ENCODE results near the gene GDNF. TPM values are rescaled to one million over a fixed set of nuclear protein-coding genes. Genes with fewer than 3 reads are reported as not detected.

Gene GDNF
- total and polyA plus RNA-seq, 4 donors = 0.09 to 0.25 TPM; not detected in 2

- no peak overlapping the region for H3K9ac ChIP-seq (ENCODE audit: low read depth in 1 of 2, low read length in 2 of 2)
- H3K27ac ChIP-seq (ENCODE audit: low read depth in 1 of 2, low read length in 2 of 2) = no peak overlapping the region
- DNase-seq (ENCODE audit: low spot score) = no peak
- H3K36me3 ChIP-seq (ENCODE audit: control insufficient read depth in 4 of 4, insufficient read depth in 3 of 4, low read depth in 1 of 4, low read length in 3 of 4) = no peaks in the 10 kb centered on the region
- no peaks in the 10 kb centered on the region for H3K4me1 ChIP-seq (ENCODE audit: control insufficient read depth in 4 of 4, insufficient read depth in 4 of 4, low read length in 3 of 4)
- H3K4me3 ChIP-seq (ENCODE audit: low read depth in 1 of 3, low read length in 3 of 3) = no peak overlapping the region
- no peak for TF ChIP-seq JUND (IDR thresholded peaks at IDR 0.05)
- TF ChIP-seq SP1 (IDR thresholded peaks at IDR 0.05) = no peak
- TF ChIP-seq, protein P1, sequence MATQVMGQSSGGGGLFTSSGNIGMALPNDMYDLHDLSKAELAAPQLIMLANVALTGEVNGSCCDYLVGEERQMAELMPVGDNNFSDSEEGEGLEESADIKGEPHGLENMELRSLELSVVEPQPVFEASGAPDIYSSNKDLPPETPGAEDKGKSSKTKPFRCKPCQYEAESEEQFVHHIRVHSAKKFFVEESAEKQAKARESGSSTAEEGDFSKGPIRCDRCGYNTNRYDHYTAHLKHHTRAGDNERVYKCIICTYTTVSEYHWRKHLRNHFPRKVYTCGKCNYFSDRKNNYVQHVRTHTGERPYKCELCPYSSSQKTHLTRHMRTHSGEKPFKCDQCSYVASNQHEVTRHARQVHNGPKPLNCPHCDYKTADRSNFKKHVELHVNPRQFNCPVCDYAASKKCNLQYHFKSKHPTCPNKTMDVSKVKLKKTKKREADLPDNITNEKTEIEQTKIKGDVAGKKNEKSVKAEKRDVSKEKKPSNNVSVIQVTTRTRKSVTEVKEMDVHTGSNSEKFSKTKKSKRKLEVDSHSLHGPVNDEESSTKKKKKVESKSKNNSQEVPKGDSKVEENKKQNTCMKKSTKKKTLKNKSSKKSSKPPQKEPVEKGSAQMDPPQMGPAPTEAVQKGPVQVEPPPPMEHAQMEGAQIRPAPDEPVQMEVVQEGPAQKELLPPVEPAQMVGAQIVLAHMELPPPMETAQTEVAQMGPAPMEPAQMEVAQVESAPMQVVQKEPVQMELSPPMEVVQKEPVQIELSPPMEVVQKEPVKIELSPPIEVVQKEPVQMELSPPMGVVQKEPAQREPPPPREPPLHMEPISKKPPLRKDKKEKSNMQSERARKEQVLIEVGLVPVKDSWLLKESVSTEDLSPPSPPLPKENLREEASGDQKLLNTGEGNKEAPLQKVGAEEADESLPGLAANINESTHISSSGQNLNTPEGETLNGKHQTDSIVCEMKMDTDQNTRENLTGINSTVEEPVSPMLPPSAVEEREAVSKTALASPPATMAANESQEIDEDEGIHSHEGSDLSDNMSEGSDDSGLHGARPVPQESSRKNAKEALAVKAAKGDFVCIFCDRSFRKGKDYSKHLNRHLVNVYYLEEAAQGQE (IDR thresholded peaks at IDR 0.05) = no peak
- no peak for TF ChIP-seq HNF4A (conservative IDR thresholded peaks at IDR 0.05)
- TF ChIP-seq GABPA (IDR thresholded peaks at IDR 0.05 in 1 of 2, conservative IDR thresholded peaks at IDR 0.05 in 1 of 2) = no peak
- TF ChIP-seq FOXA2 (IDR thresholded peaks at IDR 0.05) = no peak
- TF ChIP-seq EGR1 (IDR thresholded peaks at IDR 0.05; ENCODE audit: low read depth in 2 of 2) = no peak
- no peak for TF ChIP-seq HNF4G (IDR thresholded peaks at IDR 0.05)
- TF ChIP-seq, protein P2, sequence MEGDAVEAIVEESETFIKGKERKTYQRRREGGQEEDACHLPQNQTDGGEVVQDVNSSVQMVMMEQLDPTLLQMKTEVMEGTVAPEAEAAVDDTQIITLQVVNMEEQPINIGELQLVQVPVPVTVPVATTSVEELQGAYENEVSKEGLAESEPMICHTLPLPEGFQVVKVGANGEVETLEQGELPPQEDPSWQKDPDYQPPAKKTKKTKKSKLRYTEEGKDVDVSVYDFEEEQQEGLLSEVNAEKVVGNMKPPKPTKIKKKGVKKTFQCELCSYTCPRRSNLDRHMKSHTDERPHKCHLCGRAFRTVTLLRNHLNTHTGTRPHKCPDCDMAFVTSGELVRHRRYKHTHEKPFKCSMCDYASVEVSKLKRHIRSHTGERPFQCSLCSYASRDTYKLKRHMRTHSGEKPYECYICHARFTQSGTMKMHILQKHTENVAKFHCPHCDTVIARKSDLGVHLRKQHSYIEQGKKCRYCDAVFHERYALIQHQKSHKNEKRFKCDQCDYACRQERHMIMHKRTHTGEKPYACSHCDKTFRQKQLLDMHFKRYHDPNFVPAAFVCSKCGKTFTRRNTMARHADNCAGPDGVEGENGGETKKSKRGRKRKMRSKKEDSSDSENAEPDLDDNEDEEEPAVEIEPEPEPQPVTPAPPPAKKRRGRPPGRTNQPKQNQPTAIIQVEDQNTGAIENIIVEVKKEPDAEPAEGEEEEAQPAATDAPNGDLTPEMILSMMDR (IDR thresholded peaks at IDR 0.05; ENCODE audit: low read depth, low read length, missing input control) = no peak
- no peak for TF ChIP-seq MAX (IDR thresholded peaks at IDR 0.05)
- TF ChIP-seq ATF3 (IDR thresholded peaks at IDR 0.05) = no peak
- no peak for TF ChIP-seq YY1 (IDR thresholded peaks at IDR 0.05)
- TF ChIP-seq RAD21 (IDR thresholded peaks at IDR 0.05) = no peak
- no peak for TF ChIP-seq RXRA (IDR thresholded peaks at IDR 0.05)
- TF ChIP-seq, protein P3, sequence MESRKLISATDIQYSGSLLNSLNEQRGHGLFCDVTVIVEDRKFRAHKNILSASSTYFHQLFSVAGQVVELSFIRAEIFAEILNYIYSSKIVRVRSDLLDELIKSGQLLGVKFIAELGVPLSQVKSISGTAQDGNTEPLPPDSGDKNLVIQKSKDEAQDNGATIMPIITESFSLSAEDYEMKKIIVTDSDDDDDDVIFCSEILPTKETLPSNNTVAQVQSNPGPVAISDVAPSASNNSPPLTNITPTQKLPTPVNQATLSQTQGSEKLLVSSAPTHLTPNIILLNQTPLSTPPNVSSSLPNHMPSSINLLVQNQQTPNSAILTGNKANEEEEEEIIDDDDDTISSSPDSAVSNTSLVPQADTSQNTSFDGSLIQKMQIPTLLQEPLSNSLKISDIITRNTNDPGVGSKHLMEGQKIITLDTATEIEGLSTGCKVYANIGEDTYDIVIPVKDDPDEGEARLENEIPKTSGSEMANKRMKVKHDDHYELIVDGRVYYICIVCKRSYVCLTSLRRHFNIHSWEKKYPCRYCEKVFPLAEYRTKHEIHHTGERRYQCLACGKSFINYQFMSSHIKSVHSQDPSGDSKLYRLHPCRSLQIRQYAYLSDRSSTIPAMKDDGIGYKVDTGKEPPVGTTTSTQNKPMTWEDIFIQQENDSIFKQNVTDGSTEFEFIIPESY (IDR thresholded peaks at IDR 0.05) = no peak
- H3K27me3 ChIP-seq (ENCODE audit: control insufficient read depth in 4 of 4, insufficient read depth in 4 of 4, low read length in 3 of 4) = no peaks in the 10 kb centered on the region
- peaks cover 0 to 3% (median 2%) of the 10 kb centered on the region in 4 donors for H3K9me3 ChIP-seq (ENCODE audit: control insufficient read depth in 4 of 4, low read length in 3 of 4)
- WGBS = 87% methylated on average over 2 of the region's 2 CpGs
Measured at GRCh38 chr5:37791321-37791720, 48.5 kb downstream of the GDNF start.

- H3K4me3 ChIP-seq (ENCODE audit: low read depth in 1 of 3, low read length in 3 of 3) = no peak overlapping the region
- H3K36me3 ChIP-seq (ENCODE audit: control insufficient read depth in 4 of 4, insufficient read depth in 3 of 4, low read depth in 1 of 4, low read length in 3 of 4) = no peaks in the 10 kb centered on the region
- no peaks in the 10 kb centered on the region for H3K27me3 ChIP-seq (ENCODE audit: control insufficient read depth in 4 of 4, insufficient read depth in 4 of 4, low read length in 3 of 4)
- no peak for TF ChIP-seq ATF3 (IDR thresholded peaks at IDR 0.05)
- TF ChIP-seq, protein P1 (IDR thresholded peaks at IDR 0.05) = no peak
- H3K9me3 ChIP-seq (ENCODE audit: control insufficient read depth in 4 of 4, low read length in 3 of 4) = peaks cover 0 to 3% (median 2%) of the 10 kb centered on the region in 4 donors
- no peak overlapping the region for H3K9ac ChIP-seq (ENCODE audit: low read depth in 1 of 2, low read length in 2 of 2)
- H3K4me1 ChIP-seq (ENCODE audit: control insufficient read depth in 4 of 4, insufficient read depth in 4 of 4, low read length in 3 of 4) = no peaks in the 10 kb centered on the region
- WGBS = 74% methylated on average over 2 of the region's 2 CpGs
- no peak overlapping the region for H3K27ac ChIP-seq (ENCODE audit: low read depth in 1 of 2, low read length in 2 of 2)
- no peak for DNase-seq (ENCODE audit: low spot score)
Measured at GRCh38 chr5:37789991-37790390, 49.9 kb downstream of the GDNF start.

Measured in liver (tissue), 9 donors.